Right forelimb (tissue), 1 donor: ENCODE results near the gene NAV3.
"Not testable (repeated sequence)": the region's sequence is repeated elsewhere in the genome, so short reads cannot be mapped to it uniquely, and the experiment has no call there.

Experiments
- DNase-seq: peaks from one replicate; pipeline ENCODE4 v3.0.0-alpha.2; 2018

The NAV3 gene

GRCh38 chr12:78081590-78082314 lies 251.1 kb downstream of the NAV3 start:
- DNase-seq, result no peak

GRCh38 chr12:78085542-78086182 lies 255.0 kb downstream of the NAV3 start:
- no peak for DNase-seq

- DNase-seq, result no peak
These were observed 256.1 kb downstream of the NAV3 start for GRCh38 chr12:78086553-78087362.

- DNase-seq, result no peak
These were observed 256.6 kb downstream of the NAV3 start for GRCh38 chr12:78087363-78087675.

GRCh38 chr12:78088391-78088832 lies 257.7 kb downstream of the NAV3 start:
- DNase-seq, result no peak

- no peak for DNase-seq
These were observed 259.6 kb downstream of the NAV3 start for GRCh38 chr12:78090266-78090665.

- DNase-seq, result no peak
These were observed 264.9 kb downstream of the NAV3 start for GRCh38 chr12:78095623-78096022.

- DNase-seq, result no peak
These were observed 266.4 kb downstream of the NAV3 start for GRCh38 chr12:78096909-78097597.

GRCh38 chr12:78099806-78100205 lies 269.1 kb downstream of the NAV3 start:
- DNase-seq, result no peak

- DNase-seq, result no peak
These were observed 270.6 kb downstream of the NAV3 start for GRCh38 chr12:78101113-78101876.

- no peak for DNase-seq
These were observed 271.4 kb downstream of the NAV3 start for GRCh38 chr12:78101946-78102635.

- DNase-seq, result not testable (repeated sequence)
These were observed 272.1 kb downstream of the NAV3 start for GRCh38 chr12:78102801-78103200.

GRCh38 chr12:78115889-78116288 lies 285.2 kb downstream of the NAV3 start:
- DNase-seq, result no peak

GRCh38 chr12:78118036-78118435 lies 287.3 kb downstream of the NAV3 start:
- DNase-seq, result no peak

- DNase-seq, result no peak
These were observed 287.8 kb downstream of the NAV3 start for GRCh38 chr12:78118486-78118885.

- no peak for DNase-seq
These were observed 288.7 kb downstream of the NAV3 start for GRCh38 chr12:78119351-78119918.

GRCh38 chr12:78120306-78120705 lies 289.6 kb downstream of the NAV3 start:
- no peak for DNase-seq

GRCh38 chr12:78120866-78121560 lies 290.3 kb downstream of the NAV3 start:
- DNase-seq, result no peak

GRCh38 chr12:78121969-78122610 lies 291.4 kb downstream of the NAV3 start:
- no peak for DNase-seq

- DNase-seq, result no peak
These were observed 297.5 kb downstream of the NAV3 start for GRCh38 chr12:78128211-78128610.
